IPS-11a (cell line): ENCODE measurements around the gene ITPRID1.
"Not testable (repeated sequence)": the region's sequence is repeated elsewhere in the genome, so short reads cannot be mapped to it uniquely, and the experiment has no call there.

ENCODE experiments used
- H3K4me3 ChIP-seq: one replicate; pipeline ENCODE4 v1.5.1; 2013; ENCODE audit warnings: low read depth, low read length, control low read depth

The ITPRID1 gene

DNA sequence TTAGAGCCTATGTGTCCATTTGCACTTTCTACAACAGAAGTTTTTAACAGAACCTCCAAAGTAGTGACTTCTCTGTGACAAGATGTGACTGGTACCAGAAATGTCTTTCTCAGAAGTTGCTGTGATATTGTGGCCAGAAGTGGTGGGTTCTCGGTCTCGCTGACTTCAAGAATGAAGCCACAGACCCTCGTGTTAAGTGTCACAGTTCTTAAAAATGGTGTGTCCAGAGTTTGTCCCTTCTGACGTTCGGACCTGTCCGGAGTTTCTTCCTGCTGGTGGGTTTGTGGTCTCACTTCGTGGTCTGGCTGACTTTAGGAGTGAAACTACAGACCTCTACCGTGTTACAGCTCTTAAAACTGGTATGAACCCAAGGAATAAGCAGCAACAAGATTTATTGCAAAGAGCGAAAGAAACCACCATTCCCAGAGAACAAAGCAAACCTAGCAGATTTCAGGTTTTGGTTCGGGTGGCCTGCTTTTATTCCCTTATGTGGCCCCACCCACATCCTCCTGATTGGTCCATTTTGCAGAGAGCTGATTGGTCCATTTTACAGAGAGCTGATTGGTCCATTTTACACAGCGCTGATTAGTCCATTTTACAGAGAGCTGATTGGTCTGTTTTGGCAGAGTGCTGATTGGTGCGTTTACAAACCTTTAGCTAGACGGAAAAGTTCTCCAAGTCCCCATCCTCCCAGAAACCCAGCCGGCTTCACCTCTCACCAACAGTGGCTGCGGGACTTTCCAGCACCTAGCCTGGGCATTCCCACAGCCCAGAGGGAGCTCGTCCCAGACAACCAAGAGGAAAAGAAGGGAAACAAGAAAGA lies 3.0 kb downstream of the ITPRID1 start:
- H3K4me3 ChIP-seq: no peak overlapping the region

DNA sequence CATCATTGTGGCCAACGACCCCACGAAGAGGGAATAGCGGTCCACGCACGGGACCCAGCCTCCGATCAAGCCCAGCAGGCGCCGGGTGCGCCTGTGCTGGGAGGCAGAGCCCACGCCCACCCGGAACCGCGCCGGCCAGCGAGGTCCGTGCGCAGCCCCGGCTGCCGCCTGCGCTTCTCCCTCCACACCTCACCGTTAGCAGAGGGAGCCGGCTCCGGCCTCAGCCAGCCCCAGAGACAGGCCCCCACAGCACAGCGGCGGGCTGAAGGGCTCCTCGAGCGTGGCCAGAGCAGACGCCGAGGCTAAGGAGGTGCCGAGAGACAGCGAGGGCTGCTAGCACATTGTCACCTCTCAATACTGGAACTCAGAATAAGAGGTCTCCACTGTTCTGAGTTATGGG lies 3.6 kb downstream of the ITPRID1 start:
- H3K4me3 ChIP-seq: no peak overlapping the region

DNA sequence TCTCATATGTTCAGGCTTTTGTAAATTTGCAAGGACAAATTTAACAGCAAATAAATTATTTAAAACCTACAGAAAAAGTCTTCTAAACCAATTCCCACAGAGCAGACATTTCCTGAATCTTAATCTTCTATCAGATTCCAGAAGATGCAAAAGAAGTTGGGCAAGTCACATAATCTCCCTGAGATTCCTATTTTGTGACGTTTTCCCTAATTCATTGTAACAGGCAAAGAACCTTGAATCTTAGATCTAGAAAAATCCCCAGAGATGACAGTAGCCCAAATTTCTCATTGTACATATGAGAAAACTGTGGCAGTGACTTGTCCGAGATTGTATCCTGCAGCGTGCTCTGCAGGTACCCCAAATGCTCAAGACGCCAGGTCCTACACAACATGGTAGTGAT lies 4.9 kb downstream of the ITPRID1 start:
- no peak overlapping the region for H3K4me3 ChIP-seq

DNA sequence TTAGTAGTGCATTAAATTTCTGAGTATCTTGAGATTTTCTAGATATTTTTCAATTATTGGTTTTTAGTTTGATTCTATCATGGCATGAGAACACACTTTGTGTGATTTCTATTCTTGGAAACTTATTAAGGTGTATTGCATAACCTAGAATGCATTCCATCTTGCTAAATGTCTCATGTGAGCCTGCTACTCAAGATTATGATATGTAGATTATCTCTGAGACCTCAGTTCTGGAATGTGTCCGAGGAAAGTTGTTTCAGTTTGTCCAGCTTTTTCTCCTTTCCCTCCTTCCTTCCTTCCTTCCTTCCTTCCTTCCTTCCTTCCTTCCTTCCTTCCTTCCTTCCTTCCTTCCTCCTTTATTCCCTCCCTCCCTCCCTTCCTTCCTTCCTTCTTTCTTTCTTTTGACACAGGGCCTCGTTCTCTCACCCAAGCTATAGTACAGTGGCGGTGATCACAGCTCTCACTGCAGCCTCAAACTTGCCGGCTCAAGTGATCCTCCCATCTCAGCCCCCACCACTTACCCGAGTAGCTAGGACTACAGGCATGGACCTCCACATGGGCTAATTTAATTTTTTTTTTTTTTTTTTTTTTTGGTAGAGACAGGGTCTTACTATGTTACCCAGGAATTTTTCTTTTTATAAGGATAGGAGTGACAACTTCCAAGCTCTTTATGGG lies 7.6 kb downstream of the ITPRID1 start:
- no peak overlapping the region for H3K4me3 ChIP-seq

DNA sequence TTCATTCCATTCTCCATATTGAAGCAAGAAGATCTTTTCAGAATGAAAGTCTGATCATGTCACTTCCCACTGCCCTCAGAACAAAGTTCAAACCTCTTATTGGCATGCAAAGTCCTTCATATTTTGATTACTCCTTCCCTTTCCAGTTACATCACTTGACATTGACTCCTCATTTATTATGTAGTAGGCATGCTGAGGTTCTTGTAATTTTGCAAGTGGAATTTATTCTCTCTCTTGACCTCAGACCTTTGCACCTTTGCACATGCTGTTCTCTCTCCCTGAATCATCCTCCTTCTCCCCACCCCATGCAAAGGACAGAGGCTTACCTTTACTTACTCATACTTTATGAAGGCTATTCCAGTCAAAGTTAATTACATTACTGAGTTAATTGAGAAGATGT lies 13.0 kb downstream of the ITPRID1 start:
- no peak overlapping the region for H3K4me3 ChIP-seq

DNA sequence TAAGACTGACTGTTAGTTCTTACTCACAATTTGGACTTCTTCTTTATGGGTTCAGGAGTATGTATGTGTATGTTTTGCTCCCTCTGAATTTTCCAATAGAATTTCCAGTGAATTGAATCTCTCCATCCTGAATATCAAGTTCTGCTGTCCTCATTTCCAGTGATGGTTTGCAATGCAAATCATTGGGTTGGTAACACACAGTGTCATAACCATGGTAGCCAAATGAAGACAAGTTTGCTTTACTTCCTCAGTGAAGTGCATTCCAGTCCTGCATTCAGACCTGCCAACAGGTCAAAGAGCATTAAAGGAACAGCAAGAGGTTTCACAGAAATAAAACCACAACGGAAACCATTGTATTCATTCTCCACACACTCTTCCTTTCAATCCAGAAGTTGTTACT lies 15.2 kb downstream of the ITPRID1 start:
- no peak overlapping the region for H3K4me3 ChIP-seq

DNA sequence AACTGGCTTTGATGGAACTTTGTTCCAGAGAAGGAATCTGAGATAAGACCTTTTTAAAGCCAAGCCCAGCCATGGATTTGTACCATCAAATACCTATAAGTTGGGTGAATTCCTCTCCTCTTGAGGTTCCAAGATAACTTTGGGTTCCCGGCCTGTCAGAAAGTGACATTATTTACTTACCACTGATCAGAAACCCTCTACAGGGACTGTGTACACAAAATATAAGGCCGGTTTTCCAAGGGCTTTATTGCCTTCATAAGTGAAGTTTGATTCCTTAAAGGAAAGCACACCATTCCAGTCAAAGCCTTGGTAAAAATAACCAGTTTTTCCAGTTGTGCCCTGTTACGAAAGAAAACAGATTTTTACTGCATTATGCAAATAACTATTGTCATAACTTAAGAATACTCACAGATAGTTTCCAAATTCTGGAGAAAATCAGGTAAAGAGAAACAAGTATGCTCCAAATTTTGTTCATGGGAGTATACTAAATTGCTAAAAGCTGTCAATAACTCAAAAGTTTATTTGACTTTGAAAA lies 26.8 kb downstream of the ITPRID1 start:
- H3K4me3 ChIP-seq: not testable (repeated sequence)

DNA sequence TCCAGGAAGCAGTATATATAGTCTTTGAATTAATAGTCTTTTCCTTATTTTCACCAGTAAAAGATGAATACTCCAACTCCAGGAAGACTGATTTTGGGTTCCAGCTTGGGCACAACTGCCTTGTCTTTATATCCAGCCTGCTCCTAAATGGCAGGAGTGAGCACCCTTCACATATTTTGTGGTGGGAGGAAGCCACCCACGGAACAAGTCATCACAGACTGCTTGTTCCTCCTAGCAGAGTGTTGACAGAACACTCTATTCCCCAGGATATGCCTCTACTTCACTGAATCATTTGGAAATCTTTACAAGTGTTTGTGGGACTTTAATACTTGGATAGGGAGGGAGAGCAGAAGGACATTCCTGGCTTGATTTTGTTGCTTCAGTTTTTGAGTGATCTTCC lies 31.7 kb downstream of the ITPRID1 start:
- H3K4me3 ChIP-seq: no peak overlapping the region

DNA sequence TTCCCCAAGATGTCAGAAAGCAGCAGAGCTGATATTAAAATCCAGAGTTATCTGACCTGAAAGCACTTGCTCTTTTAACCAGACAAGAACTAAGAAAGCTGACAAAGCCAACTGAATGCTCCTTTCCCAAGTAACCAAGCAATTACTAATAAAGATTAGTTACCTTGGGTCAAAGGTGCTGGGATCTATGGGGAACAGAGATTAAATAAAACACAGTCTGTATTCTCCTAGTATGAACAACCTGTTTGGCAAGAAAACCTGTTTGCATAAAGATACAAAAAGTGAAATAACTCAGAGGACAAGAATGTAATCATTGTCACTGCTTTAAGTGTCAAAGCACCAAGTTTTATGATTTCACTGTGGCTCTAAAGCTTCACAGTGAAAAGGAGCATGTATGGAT lies 35.7 kb downstream of the ITPRID1 start:
- H3K4me3 ChIP-seq: no peak overlapping the region

DNA sequence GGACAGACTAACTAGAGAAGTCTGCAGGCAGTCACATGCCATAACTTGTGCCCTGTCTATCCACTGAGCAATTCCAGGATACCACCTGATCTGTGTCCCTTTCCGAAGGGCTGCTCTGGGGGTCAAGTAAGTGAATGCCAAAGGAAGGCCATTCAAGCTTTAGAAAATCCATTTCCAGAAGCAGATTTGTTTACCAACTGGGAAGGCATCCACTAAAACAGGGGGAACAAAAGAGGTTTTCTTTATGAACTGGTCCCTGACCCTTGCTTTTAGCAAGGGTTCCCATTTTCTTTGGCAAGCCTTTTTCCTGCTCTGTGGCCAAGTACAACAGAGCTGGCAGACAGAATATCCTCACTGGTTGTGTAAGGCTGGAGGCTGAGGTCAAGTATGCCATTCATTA lies 36.5 kb downstream of the ITPRID1 start:
- no peak overlapping the region for H3K4me3 ChIP-seq

DNA sequence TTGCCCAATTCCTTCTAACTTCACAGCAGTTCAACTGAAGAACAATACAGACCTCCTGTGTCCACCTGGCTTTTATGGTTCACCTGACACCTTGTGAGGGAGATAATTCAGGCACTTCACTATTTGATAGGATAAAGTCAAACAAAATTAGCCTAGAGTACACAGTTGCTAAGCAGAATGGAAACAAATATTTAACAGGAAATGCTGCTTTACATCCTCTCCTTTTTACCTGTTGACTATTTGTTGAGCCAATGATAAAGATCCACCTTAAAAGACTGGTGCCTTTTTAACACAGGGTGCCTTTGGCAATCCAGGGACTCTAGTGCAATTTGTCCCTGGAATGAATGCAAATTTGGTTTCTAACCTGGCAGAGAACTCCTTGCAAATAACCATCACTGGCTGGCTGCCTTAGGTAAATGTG lies 39.8 kb downstream of the ITPRID1 start:
- no peak overlapping the region for H3K4me3 ChIP-seq

DNA sequence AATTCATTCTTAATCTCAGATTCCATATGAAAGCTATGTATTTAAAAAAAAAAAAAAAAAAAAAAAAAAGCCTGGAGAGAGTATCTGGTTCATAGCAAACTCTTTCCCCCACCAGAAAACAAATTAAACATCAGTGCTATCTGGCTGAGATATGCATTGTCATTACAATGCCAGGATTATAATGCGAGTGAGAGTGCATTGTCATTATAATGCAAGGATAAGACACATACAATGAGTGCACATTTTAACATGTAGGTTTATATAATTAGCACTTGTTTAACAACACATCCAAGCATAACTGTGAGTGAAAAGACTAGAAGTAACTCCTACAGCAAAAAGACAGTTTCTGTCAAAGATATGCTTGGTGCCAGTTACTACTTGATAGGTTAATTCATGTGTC lies 48.1 kb downstream of the ITPRID1 start:
- no peak overlapping the region for H3K4me3 ChIP-seq

DNA sequence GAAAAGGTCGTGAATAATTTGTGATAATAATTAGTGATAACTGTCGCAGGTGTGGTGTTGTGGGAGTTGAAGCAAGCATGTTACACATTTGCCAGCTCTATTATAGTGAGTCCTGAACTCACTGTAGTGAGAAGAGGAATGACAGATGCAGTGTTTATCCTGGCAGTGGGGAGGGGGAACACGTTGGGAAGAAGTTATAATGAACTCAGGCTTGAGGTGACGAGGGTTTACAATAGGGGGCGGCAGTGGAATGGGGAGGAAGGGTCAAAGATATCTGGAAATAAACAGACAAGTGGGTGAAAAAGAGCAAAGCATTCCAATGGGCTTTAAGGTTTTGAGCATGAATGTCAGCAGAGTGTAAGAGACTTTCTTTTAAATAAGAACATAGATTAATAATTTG lies 49.6 kb downstream of the ITPRID1 start:
- H3K4me3 ChIP-seq: no peak overlapping the region

DNA sequence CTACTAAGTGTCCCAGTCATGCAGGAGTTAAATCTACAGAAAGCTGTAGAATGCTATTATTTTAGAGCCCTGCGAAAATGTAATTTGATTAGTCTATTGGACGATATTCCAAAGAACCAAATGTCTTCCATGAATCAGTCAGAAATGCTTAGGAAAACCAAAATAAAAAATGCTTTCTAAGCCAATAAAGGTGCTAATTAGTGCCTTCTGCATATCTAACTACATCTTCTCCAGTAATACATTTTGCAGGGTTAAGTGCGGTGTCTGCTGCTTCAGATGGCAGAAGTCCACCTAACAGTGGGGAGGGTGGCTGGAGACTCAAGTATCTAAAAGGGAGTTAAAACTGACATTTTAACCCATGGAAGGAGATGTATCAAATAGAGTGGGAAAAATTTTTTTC lies 50.1 kb downstream of the ITPRID1 start:
- no peak overlapping the region for H3K4me3 ChIP-seq

DNA sequence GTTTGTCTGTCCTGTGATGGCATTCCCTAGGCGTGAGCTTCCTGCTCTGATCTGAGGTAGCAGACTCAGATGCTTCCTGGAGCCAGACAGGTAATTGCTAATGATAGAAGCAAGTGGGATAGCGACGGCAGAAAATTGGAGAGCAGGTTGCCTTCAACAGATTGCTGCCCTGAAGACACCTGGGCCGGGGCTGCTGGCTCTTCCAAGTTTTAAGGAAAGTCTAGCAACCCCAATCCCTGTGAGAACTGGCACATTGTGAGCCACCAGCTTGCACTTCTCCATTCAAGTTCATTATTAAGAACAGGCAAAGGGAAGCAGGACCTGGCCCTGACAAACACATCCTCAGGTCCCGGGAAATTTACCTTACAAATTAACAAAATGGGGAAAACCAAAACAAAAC lies 50.8 kb downstream of the ITPRID1 start:
- no peak overlapping the region for H3K4me3 ChIP-seq

DNA sequence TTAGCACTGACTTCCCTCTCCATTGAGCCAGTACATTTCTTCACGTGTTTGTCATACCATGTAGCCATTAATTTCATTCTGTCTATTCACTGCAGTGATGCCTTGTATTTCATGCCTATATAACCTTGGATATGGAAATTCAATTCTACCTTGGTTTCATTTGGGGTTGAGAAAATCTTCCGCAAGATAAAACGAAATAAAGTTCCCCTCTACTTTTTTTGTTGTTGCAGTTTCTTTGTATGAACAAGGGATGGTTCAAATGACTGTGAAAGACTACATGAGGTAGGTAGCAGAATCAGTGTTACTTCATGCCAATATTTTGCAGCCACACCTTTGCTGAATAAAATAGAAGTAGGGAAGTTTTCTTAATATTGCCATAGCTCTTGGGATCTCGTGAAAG lies 55.6 kb downstream of the ITPRID1 start:
- no peak overlapping the region for H3K4me3 ChIP-seq

DNA sequence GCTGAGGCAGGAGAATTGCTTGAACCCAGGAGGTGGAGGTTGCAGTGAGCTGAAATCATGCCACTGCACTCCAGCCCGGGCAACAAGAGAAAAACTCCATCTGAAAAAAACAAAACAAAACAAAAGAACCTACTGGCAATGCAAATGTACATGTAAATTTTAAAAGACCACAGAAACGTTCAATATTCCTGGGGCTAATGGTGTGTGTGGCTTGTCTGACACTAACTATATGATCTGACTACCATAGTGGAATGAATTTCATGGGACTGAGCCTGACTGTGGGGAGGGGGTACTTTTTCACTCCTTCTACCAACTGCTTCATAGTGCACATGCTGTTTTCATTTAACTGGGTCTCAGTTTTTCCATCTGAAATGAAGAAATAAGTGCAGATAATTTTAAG lies 69.6 kb downstream of the ITPRID1 start:
- H3K4me3 ChIP-seq: no peak overlapping the region

DNA sequence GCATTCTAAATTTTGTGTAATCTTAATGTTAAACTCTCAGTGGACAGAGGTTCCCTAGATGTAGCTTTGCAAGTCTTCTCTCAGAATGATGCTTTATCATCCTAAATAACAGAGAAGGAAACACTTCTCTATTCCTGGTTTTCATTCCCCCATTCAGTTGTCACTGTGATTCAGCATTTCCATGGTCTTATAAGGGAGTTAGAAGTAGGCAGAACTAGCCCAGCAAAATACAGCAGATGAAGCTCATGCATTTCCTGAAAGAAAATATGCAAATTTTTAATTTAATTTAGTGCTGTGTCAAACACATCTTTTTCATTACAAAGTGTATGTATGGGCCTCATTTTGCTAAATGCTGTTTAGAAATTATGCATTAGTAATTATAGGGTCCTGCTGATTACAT lies 70.1 kb downstream of the ITPRID1 start:
- no peak overlapping the region for H3K4me3 ChIP-seq

DNA sequence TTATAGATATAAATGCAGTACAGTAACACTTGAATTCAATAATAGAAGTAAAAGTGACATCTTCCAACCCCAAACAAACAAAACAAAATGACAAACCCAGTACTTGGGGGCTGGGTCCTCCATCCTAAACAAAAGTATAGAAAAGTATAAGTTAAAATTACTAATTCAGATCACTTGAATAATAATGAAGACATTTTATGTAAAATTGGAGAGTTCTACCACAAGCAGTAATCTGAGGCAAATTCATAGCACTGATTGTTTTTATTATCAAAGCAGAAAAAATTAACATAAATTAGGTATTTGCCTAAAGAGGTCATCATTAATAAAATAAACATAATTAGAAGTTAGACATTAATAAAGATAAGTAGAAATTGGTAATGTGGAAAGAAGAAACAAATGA lies 81.5 kb downstream of the ITPRID1 start:
- no peak overlapping the region for H3K4me3 ChIP-seq

DNA sequence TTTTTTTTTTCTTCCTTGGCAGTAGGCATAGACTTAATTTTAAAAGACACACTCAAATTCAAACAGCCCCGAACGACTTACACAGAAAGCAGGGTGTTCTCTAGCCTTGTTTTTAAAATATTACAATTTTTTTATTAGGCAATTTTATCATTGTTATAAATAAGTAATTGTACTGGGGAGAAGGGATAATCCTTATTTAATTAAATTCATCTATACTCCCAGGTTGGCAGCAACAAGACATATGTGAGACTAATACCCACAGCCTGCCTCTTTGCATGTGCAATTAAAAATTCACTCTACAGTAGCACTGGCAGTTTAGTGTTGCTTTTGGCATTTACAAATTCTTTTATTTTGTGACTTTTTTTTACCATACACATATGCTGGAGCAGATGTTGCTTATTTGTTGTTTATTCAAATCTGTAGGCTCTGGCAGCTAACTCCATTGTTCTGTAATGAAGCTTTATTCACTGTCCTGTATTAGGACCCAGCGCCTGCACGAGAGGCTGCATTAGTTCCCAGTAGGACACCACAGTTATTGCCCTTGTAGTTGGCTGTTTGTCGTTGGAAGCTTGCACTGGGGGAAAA lies 88.2 kb downstream of the ITPRID1 start:
- no peak overlapping the region for H3K4me3 ChIP-seq

DNA sequence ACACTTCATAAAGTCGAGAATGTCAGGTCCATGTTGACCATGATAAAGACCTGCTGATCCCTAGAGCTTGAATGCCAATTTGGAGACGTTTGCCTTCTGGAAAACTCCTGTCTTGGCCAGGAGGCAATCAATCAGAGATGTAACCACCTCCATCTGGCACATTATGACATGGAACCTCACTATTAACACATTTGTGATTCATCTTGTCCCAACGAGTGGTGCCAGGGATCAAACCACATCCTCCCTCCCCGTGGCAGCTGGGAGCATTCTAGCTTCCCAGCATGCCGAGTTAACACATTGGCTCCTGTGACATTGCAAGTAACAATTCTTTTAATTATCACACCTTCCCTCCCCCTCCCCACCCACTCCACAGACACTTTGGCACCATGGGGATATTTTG lies 89.2 kb downstream of the ITPRID1 start:
- no peak overlapping the region for H3K4me3 ChIP-seq

DNA sequence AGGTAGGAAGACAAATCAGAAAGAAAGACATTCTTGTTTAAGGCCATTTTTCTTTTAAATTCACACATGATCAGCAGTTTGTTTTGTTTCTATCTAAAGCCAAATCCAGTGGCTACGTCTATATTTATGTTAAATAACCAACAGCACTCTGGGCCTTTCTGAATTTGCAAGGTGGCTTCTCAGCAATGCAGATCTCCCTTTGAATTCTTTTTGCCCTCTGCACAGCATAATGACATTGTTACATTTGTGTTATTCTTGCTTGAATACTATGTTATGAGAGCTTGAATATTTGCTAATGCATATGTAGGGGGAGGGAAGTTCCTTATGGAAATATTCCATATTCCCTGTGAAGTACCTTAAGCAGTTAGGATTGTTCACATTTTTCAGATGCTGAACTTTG lies 99.7 kb downstream of the ITPRID1 start:
- no peak overlapping the region for H3K4me3 ChIP-seq
